HK-2 (cell line): ENCODE results near the gene CDH18.
A peak's percentile ranks its signal among the peaks of the same experiment; 100 is the strongest.

Source experiments
- DNase-seq: peaks from one replicate; pipeline ENCODE4 v3.0.0-alpha.2; 2018; ENCODE audit not compliant: unreplicated experiment

CDH18 gene

GRCh38 chr5:19987612-19988361 lies at the start of gene CDH18:
TSS of gene CDH18 (minus strand) at chr5:19988200. CDS start at chr5:19838986, 149,214 bp downstream.
- DNase-seq: peak; percentile 63

GRCh38 chr5:20034717-20035116 lies 46.7 kb upstream of the CDH18 start:
- no peak for DNase-seq

- no peak for DNase-seq
Measured at GRCh38 chr5:20033881-20034280, 45.9 kb upstream of the CDH18 start.

DNA sequence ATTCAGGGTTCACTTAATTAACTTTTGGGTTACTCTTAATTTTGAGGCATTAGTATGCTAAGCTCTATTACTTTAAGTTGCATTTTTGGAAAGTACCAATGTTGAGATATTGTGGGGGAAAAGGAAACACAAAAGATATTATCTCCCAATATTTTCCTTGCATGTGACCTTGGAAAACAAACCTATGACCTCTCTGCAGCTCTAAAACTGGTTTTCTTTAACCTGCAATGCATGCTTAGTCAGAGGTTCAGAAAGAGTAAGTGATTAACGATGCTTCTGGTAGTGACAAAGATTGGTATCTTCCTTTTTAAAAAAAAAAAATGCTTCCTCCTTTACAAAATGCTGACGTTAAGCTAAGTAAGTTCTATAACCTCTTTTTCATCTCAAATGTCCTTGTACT lies 44.9 kb upstream of the CDH18 start:
- no peak for DNase-seq

GRCh38 chr5:20030125-20030524 lies 42.1 kb upstream of the CDH18 start:
- no peak for DNase-seq

- no peak for DNase-seq
Measured at GRCh38 chr5:20029266-20029665, 41.3 kb upstream of the CDH18 start.

DNA sequence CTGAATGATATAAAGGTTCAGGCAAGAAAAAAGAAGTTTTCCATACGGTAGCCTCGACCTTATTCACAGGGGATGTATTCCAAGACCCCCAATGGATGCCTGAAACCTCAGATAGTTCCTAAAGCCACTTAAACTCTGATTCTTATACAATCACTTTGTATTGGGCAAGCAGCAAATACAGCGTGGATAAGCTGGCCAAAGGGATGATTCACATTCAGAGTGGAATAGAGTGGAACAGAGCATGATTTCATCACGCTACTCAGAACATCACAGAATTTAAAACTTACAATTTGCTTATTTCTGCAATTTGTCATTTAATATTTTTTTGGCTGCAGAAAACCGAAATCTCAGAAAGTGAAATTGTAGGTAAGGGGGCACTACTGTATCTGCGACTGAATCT lies 40.5 kb upstream of the CDH18 start:
- DNase-seq: no peak

- DNase-seq: no peak
Measured at GRCh38 chr5:20023686-20024180, 35.7 kb upstream of the CDH18 start.

- no peak for DNase-seq
Measured at GRCh38 chr5:20020247-20020646, 32.2 kb upstream of the CDH18 start.

DNA sequence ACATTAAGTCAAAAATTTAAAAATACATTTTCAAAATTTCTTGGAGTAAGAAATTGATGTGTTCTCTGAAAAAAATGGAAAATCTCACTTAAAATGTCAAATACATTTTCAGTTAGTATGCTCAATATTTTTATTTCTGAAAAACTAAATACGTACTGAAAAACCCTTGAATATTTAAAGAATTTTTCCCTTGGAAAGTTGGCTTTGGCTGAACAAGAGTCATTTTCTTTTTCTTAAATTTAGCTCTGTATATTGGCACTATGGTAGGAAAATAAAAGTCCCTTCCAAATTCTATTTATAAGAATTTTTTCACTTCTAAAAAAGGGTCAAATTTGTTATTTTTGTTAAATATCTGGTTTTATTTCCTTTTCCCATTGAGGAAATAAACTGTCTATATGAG lies 29.0 kb upstream of the CDH18 start:
- no peak for DNase-seq

DNA sequence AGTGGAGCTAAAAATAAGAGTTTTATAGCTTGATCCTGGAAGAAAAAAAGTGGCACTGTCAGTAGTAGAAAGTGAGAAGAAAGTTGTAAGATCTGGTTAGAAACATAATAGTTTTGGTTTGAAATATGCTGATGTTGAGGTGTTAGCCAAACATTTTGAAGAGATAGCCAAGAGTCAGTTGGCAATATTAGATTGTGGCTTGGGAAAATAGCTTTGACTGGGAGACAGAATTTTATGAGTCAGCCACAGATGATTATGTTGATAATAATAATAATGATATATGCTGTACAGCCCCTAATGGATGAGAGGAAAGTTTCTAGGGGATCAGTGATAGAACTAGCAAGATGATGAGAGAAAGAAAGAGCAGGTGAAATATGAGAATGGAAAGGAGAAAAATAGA lies 12.4 kb upstream of the CDH18 start:
- DNase-seq: no peak

- DNase-seq: no peak
Measured at GRCh38 chr5:19988457-19988856, 457 bp upstream of the CDH18 start.

DNA sequence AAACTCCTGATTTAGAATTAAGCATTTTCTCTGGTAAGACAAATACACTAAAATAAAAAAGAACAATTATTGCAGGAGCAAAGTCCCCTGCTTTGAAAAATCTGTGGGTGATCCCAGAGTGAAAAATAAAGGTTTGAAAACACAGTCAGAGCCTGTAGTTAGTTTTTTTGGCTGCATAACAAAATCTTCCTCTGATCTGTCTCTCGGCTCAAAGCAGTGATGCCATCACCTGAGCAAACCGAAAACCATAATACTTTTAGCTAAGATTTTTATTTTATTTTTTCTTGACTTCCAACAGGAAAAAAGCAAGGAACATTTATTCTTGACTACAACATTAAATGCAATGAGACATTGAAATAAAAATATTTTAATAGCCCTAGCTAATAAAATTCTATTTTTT lies 1.2 kb downstream of the CDH18 start:
- DNase-seq: no peak

DNA sequence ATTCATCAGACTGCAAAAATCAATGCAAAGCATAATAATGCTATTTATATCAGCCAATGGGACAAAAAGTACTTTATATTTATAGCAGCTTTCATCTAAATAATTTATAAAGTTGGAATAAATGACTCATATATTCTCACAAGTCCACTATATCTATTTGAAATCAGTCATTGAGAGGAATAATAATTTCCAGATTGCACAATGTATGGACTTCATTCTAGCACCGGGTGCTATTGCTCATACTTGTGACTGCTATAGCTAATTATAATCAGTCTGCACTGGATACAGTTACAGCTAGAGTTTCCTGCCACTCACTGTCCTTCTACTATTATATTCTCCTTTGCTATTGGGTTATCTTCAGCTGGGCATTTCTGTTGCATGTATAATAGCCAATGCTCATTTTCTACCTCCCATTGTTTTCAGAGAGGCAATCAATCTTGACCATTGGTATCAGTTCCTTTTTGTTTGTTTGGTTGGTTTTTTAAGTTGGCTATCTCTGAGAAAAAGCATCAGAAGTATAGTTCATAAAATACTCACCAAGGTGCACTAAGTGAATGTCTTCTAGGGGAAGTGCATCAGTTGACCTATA lies 1.9 kb downstream of the CDH18 start:
- DNase-seq: no peak

- no peak for DNase-seq
Measured at GRCh38 chr5:19978476-19978875, 9.5 kb downstream of the CDH18 start.

- no peak for DNase-seq
Measured at GRCh38 chr5:19977099-19977498, 10.9 kb downstream of the CDH18 start.

DNA sequence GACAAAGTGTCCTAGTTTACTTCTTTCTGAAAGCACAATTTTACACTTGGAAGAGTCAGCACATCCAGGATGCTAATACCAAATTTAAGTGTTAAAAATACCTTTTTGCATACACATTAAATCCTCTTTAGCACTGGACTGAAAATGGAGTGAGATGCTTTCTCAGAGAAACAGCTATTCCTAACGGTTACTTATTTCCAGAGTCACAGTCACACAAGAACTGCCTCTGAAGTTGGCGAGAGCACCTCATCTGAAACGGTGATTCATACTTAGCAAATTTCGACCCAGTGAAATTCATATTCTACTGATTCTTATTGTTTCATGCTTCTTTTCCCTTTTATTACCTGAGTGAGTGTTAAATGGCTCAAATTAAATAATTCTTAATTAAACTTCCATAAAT lies 12.2 kb downstream of the CDH18 start:
- no peak for DNase-seq

GRCh38 chr5:19960451-19960850 lies 27.5 kb downstream of the CDH18 start:
- no peak for DNase-seq

- DNase-seq: no peak
Measured at GRCh38 chr5:19959830-19960384, 28.1 kb downstream of the CDH18 start.

DNA sequence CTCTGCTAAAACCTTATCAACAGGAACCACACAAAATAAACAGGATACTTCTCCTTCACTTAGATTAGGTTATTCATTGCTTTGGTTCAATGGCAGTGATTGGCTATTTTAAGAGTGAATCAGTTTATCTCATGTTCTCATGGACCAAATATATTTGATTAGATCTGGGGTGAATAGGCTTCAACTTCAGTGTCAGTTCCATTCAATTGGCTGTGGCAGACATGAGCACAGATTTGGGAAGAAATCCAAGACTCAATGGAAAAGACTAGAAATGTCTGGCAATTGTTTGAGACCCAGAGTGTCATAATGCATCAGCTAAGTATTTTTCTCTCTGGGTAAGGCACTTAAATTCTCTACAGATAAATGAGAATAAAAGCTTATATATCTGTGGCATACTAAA lies 37.1 kb downstream of the CDH18 start:
- DNase-seq: no peak

GRCh38 chr5:19940192-19940591 lies 47.8 kb downstream of the CDH18 start:
- no peak for DNase-seq

GRCh38 chr5:19930451-19930850 lies 57.5 kb downstream of the CDH18 start:
- DNase-seq: no peak
